HEK293 (cell line): ENCODE measurements around the gene KLHL15.
A peak's percentile ranks its signal among the peaks of the same experiment; 100 is the strongest.

ENCODE experiments used
- GLI2 ChIP-seq: fragments of 450-650 bp; formaldehyde crosslinking; IDR thresholded peaks from 2 replicates; pipeline ENCODE4; 2017; ENCODE audit warnings: missing biosample characterization, missing genetic modification characterization, low read depth, borderline replicate concordance
- GLIS1 ChIP-seq: fragments of 450-650 bp; formaldehyde crosslinking; IDR thresholded peaks from 2 replicates; pipeline ENCODE4 v1.5.1; 2016; ENCODE audit warnings: missing biosample characterization, missing genetic modification characterization
- HOXD13 ChIP-seq: sonication (generic); formaldehyde crosslinking; IDR thresholded peaks from 2 replicates; pipeline ENCODE4 v1.8.0; 2022; ENCODE audit warnings: missing genetic modification reagents, borderline replicate concordance
- KLF8 ChIP-seq: fragments of 450-650 bp; formaldehyde crosslinking; IDR thresholded peaks from 2 replicates; pipeline ENCODE4 v1.5.1; 2016; ENCODE audit warnings: missing biosample characterization, missing genetic modification characterization
- MYNN ChIP-seq: fragments of 450-650 bp; formaldehyde crosslinking; IDR thresholded peaks from 2 replicates; pipeline ENCODE4 v1.5.1; 2016; ENCODE audit warnings: missing biosample characterization, missing genetic modification characterization, borderline replicate concordance
- SP3 ChIP-seq: fragments of 450-650 bp; formaldehyde crosslinking; IDR thresholded peaks from 2 replicates; pipeline ENCODE4 v1.5.1; 2016; ENCODE audit warnings: missing biosample characterization, missing genetic modification characterization
- WT1 ChIP-seq: fragments of 450-650 bp; formaldehyde crosslinking; IDR thresholded peaks from 2 replicates; pipeline ENCODE4 v1.5.1; 2016; ENCODE audit warnings: missing biosample characterization, missing genetic modification characterization
- ZEB2 ChIP-seq: fragments of 450-650 bp; formaldehyde crosslinking; IDR thresholded peaks from 2 replicates; pipeline ENCODE4 v1.5.1; 2016; ENCODE audit warnings: missing biosample characterization, missing genetic modification characterization
- ZFP41 ChIP-seq: fragments of 450-650 bp; formaldehyde crosslinking; IDR thresholded peaks from 2 replicates; pipeline ENCODE4 v1.5.1; 2016; ENCODE audit warnings: missing biosample characterization, missing genetic modification characterization, borderline replicate concordance
- ZNF221 ChIP-seq: fragments of 450-650 bp; formaldehyde crosslinking; IDR thresholded peaks from 2 replicates; pipeline ENCODE4 v1.5.1; 2017; ENCODE audit warnings: missing biosample characterization, missing genetic modification characterization, borderline replicate concordance
- ZNF23 ChIP-seq: fragments of 450-650 bp; formaldehyde crosslinking; IDR thresholded peaks from 2 replicates; pipeline ENCODE4 v1.5.1; 2016; ENCODE audit warnings: missing biosample characterization, missing genetic modification characterization, borderline replicate concordance
- ZNF266 ChIP-seq: fragments of 450-650 bp; formaldehyde crosslinking; IDR thresholded peaks from 2 replicates; pipeline ENCODE4 v1.5.1; 2016; ENCODE audit warnings: missing biosample characterization, missing genetic modification characterization, low read depth
- ZNF335 ChIP-seq: fragments of 450-650 bp; formaldehyde crosslinking; conservative IDR thresholded peaks from 2 replicates; pipeline ENCODE4 v1.5.1; 2016; ENCODE audit warnings: missing biosample characterization, missing genetic modification characterization
- ZNF341 ChIP-seq: fragments of 450-650 bp; formaldehyde crosslinking; IDR thresholded peaks from 2 replicates; pipeline ENCODE4; 2016; ENCODE audit warnings: low read depth, missing biosample characterization, missing genetic modification characterization
- ZNF510 ChIP-seq: fragments of 450-650 bp; formaldehyde crosslinking; IDR thresholded peaks from 2 replicates; pipeline ENCODE4 v1.5.1; 2018; ENCODE audit warnings: mild to moderate bottlenecking, missing genetic modification characterization, missing biosample characterization; ENCODE audit not compliant: insufficient replicate concordance
- ZNF747 ChIP-seq: fragments of 450-650 bp; formaldehyde crosslinking; IDR thresholded peaks from 2 replicates; pipeline ENCODE4 v1.5.1; 2016; ENCODE audit warnings: missing biosample characterization, missing genetic modification characterization
- TF ChIP-seq, protein P1 (sequence below): fragments of 450-650 bp; formaldehyde crosslinking; IDR thresholded peaks from 2 replicates; pipeline ENCODE4 v1.5.1; 2016; ENCODE audit warnings: missing biosample characterization, missing genetic modification characterization
- TF ChIP-seq, protein P2 (sequence below): fragments of 450-650 bp; formaldehyde crosslinking; IDR thresholded peaks from 2 replicates; pipeline ENCODE4 v1.5.1; 2016; ENCODE audit warnings: missing biosample characterization, missing genetic modification characterization, low read depth
- TF ChIP-seq, protein P3 (sequence below): fragments of 450-650 bp; formaldehyde crosslinking; IDR thresholded peaks from 2 replicates; pipeline ENCODE4 v1.5.1; 2017; ENCODE audit warnings: missing biosample characterization, missing genetic modification characterization
- TF ChIP-seq, protein P4 (sequence below): fragments of 450-650 bp; formaldehyde crosslinking; IDR thresholded peaks from 2 replicates; pipeline ENCODE4 v1.5.1; 2016; ENCODE audit warnings: missing biosample characterization, missing genetic modification characterization
- TF ChIP-seq, protein P5 (sequence below): sonication (generic); formaldehyde crosslinking; IDR thresholded peaks from 2 replicates; pipeline ENCODE4 v1.8.1; 2022; ENCODE audit warnings: mild to moderate bottlenecking, moderate library complexity, missing genetic modification reagents

KLHL15 gene

DNA sequence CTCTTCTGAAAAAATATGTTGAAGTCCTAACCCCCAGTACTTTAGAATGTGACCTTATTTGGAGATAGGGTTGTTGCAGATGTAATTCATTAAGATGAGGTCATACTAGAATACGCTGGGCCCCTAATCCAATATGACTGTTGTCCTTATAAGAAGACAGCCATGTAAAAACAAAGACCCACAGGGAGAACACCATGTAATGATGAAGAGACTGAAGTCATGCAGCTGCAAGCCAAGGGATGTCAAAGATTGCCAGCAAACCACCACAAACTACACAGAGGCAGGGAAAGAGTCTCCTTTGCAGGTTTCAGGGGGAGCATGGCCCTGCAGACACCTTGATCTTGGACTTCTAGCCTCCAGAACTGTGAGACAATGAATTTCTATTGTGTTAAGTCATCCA lies 81.8 kb downstream of the KLHL15 start (continued):
- no peak for TF ChIP-seq ZNF510
- no peak for TF ChIP-seq ZFP41
- TF ChIP-seq, protein P1, sequence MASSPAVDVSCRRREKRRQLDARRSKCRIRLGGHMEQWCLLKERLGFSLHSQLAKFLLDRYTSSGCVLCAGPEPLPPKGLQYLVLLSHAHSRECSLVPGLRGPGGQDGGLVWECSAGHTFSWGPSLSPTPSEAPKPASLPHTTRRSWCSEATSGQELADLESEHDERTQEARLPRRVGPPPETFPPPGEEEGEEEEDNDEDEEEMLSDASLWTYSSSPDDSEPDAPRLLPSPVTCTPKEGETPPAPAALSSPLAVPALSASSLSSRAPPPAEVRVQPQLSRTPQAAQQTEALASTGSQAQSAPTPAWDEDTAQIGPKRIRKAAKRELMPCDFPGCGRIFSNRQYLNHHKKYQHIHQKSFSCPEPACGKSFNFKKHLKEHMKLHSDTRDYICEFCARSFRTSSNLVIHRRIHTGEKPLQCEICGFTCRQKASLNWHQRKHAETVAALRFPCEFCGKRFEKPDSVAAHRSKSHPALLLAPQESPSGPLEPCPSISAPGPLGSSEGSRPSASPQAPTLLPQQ (tag by site-specific recombination) = peak; percentile 61; the same call in 1 of the 2 replicates
- TF ChIP-seq, protein P2, sequence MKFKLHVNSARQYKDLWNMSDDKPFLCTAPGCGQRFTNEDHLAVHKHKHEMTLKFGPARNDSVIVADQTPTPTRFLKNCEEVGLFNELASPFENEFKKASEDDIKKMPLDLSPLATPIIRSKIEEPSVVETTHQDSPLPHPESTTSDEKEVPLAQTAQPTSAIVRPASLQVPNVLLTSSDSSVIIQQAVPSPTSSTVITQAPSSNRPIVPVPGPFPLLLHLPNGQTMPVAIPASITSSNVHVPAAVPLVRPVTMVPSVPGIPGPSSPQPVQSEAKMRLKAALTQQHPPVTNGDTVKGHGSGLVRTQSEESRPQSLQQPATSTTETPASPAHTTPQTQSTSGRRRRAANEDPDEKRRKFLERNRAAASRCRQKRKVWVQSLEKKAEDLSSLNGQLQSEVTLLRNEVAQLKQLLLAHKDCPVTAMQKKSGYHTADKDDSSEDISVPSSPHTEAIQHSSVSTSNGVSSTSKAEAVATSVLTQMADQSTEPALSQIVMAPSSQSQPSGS (tag by site-specific recombination) = peak; percentile 93
- no peak for TF ChIP-seq MYNN (tag by site-specific recombination)
- no peak for TF ChIP-seq ZNF221
- TF ChIP-seq, protein P3, sequence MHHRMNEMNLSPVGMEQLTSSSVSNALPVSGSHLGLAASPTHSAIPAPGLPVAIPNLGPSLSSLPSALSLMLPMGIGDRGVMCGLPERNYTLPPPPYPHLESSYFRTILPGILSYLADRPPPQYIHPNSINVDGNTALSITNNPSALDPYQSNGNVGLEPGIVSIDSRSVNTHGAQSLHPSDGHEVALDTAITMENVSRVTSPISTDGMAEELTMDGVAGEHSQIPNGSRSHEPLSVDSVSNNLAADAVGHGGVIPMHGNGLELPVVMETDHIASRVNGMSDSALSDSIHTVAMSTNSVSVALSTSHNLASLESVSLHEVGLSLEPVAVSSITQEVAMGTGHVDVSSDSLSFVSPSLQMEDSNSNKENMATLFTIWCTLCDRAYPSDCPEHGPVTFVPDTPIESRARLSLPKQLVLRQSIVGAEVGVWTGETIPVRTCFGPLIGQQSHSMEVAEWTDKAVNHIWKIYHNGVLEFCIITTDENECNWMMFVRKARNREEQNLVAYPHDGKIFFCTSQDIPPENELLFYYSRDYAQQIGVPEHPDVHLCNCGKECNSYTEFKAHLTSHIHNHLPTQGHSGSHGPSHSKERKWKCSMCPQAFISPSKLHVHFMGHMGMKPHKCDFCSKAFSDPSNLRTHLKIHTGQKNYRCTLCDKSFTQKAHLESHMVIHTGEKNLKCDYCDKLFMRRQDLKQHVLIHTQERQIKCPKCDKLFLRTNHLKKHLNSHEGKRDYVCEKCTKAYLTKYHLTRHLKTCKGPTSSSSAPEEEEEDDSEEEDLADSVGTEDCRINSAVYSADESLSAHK (tag by site-specific recombination) = peak; percentile 33; the same call in 1 of the 2 replicates
- peak; percentile 77 for TF ChIP-seq GLIS1 (tag by site-specific recombination)
- no peak for TF ChIP-seq ZNF747
- no peak for TF ChIP-seq ZNF266 (tag by site-specific recombination)
- no peak for TF ChIP-seq SP3 (tag by site-specific recombination)
- TF ChIP-seq ZNF23 (tag by site-specific recombination) = no peak
- TF ChIP-seq, protein P4, sequence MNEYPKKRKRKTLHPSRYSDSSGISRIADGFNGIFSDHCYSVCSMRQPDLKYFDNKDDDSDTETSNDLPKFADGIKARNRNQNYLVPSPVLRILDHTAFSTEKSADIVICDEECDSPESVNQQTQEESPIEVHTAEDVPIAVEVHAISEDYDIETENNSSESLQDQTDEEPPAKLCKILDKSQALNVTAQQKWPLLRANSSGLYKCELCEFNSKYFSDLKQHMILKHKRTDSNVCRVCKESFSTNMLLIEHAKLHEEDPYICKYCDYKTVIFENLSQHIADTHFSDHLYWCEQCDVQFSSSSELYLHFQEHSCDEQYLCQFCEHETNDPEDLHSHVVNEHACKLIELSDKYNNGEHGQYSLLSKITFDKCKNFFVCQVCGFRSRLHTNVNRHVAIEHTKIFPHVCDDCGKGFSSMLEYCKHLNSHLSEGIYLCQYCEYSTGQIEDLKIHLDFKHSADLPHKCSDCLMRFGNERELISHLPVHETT (tag by site-specific recombination) = peak; percentile 76
- TF ChIP-seq ZNF335 (tag by site-specific recombination) = peak; percentile 28; the same call in 1 of the 2 replicates
- TF ChIP-seq GLI2 = no peak
- peak; percentile 49 for TF ChIP-seq KLF8 (tag by site-specific recombination)
- TF ChIP-seq ZNF341 = no peak
- TF ChIP-seq HOXD13 (CRISPR knock-in tag) = no peak
- TF ChIP-seq WT1 (tag by site-specific recombination) = peak; percentile 24
- TF ChIP-seq, protein P5, sequence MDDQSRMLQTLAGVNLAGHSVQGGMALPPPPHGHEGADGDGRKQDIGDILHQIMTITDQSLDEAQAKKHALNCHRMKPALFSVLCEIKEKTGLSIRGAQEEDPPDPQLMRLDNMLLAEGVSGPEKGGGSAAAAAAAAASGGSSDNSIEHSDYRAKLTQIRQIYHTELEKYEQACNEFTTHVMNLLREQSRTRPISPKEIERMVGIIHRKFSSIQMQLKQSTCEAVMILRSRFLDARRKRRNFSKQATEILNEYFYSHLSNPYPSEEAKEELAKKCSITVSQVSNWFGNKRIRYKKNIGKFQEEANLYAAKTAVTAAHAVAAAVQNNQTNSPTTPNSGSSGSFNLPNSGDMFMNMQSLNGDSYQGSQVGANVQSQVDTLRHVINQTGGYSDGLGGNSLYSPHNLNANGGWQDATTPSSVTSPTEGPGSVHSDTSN (CRISPR knock-in tag) = no peak
- peak; percentile 67; the same call in 1 of the 2 replicates for TF ChIP-seq ZEB2 (tag by site-specific recombination)
